Heart left ventricle (tissue), 16 donors: ENCODE data around the gene CALR. TPM values are rescaled to one million over a fixed set of nuclear protein-coding genes. Genes with fewer than 3 reads are reported as not detected.
"Not testable (repeated sequence)": the region's sequence is repeated elsewhere in the genome, so short reads cannot be mapped to it uniquely, and the experiment has no call there.

Experiments used
- ATAC-seq, 4 donors: fragments of 200-7000 bp; cut with Tn5 transposase; one replicate each; pipeline ENCODE4 v1.9.1; 2020 to 2022; ENCODE audit warnings: moderate library complexity in 4 of 4, mild to moderate bottlenecking in 3 of 4, moderate number of reproducible peaks in 1 of 4
- DNase-seq, 5 donors: peaks; one replicate each; pipeline ENCODE4 v3.0.0-alpha.2; 2020
- H3K27ac ChIP-seq, 12 donors: fragments of 200-600 bp; sonication (generic) in 4 of 12; one replicate each; pipeline versions ENCODE4 v1.5.0 to v1.8.0; 2016 to 2022; ENCODE audit warnings: mild to moderate bottlenecking in 2 of 12
- H3K27me3 ChIP-seq, 9 donors: fragments of 200-600 bp; sonication (generic) in 2 of 9; one replicate each; pipeline versions ENCODE4 v1.5.1 to v1.8.0; 2016 to 2022; ENCODE audit warnings: mild to moderate bottlenecking in 3 of 9
- H3K36me3 ChIP-seq, 9 donors: fragments of 200-600 bp; sonication (generic) in 2 of 9; one replicate each; pipeline versions ENCODE4 v1.5.0 to v1.8.0; 2018 to 2022; ENCODE audit warnings: mild to moderate bottlenecking in 2 of 9
- H3K4me1 ChIP-seq, 12 donors: fragments of 200-600 bp; sonication (generic) in 4 of 12; one replicate each; pipeline versions ENCODE4 v1.5.0 to v1.8.0; 2016 to 2022; ENCODE audit warnings: mild to moderate bottlenecking in 3 of 12
- H3K4me3 ChIP-seq, 12 donors: fragments of 200-600 bp; sonication (generic) in 4 of 12; one replicate each; pipeline versions ENCODE4 v1.5.0 to v1.8.0; 2017 to 2022; ENCODE audit warnings: mild to moderate bottlenecking in 9 of 12, moderate library complexity in 4 of 12
- H3K9me3 ChIP-seq, 12 donors: fragments of 200-600 bp; sonication (generic) in 4 of 12; one replicate each; pipeline versions ENCODE4 v1.5.0 to v1.8.0; 2016 to 2022; ENCODE audit warnings: mild to moderate bottlenecking in 1 of 12
- CTCF ChIP-seq, 12 donors: fragments of 200-600 bp; sonication (generic) in 4 of 12; IDR thresholded peaks; one replicate each; pipeline versions ENCODE4 v1.5.0 to v1.8.0; 2018 to 2022; ENCODE audit warnings: antibody characterized with exemption in 12 of 12, mild to moderate bottlenecking in 5 of 12
- POLR2A ChIP-seq, 2 donors: fragments of 450-650 bp; IDR thresholded peaks; one replicate each; pipeline ENCODE4 v1.6.1; 2017; ENCODE audit warnings: antibody characterized with exemption in 2 of 2, mild to moderate bottlenecking in 2 of 2, moderate library complexity in 2 of 2
- WGBS, 4 donors: extraction: QIAGEN DNeasy Blood & Tissue Kit in 2 of 4; methylation state at CpG; one replicate each; pipeline versions ENCODE4 v1.1.5 to v1.1.7; 2013 to 2018; 5-methylcytosine and 5-hydroxymethylcytosine counted together
- intact Hi-C, 10 donors: fragments of 100-400 bp; cut with DNase I; formaldehyde crosslinking; loops; one replicate each; pipeline versions ENCODE4 v1.11.1 to v1.14.2; 2022
- polyA plus RNA-seq, 2 donors: library from polyadenylated mRNA; stranded (reverse); fragments of 200-250 nt; gene quantifications; one replicate each; pipeline ENCODE4 v1.2.3, GENCODE V29; 2013
- total RNA-seq, 9 donors: library from RNA; depleted of rRNA in 2 of 9; stranded (reverse); fragments of >200 nt in 2 of 9; fragmentation: NEBNext Ultra II Directional in 3 of 9; extraction: Animal tissue kit (Norgen Biotek cat#: 25700) in 3 of 9; gene quantifications; one replicate each; pipeline versions ENCODE4 v1.1.0 to v1.2.4, GENCODE V29; 2016 to 2023
- donor health status: ischemic (EF 13 %, LVEDD 7.1; RV severe dilation, severe dysfunction).
- donor health status: healthy with polysubstance abuse.
- donor health status: DM: no; HTN: yes; CAD: no.
- donor health status: DM: no; HTN: no; CAD: no.
- donor health status: ischemic (EF 25% LVEDD 6.9; RV normal size, moderate dysfunction).
- donor health status: ischemic (EF 25% LVEDD 5.7; RV mildly dilated, moderate dysfunction).
- donor health status: healthy.
- donor health status: DM: yes; HTN: yes; CAD: no.
- donor health status: ischemic (EF 35%, LVEDD 5.7; RV mildly dilated, moderate dysfunction).
- donor health status: nonischemic (EF 11% LVEDD 7.7; RV severe dilation, severe dysfunction).
- donor health status: DM: yes; HTN: yes; CAD: no.
- donor health status: PGD.
- donor health status: ischemic (EF 29% LVEDD 5.4; RV normal size, mild dysfunction).
- donor health status: nonischemic (EF 23%, LVEDD 6.1; RV moderate dilation, normal function).

CALR gene
- total and polyA plus RNA-seq, 11 donors, result 227 to 816 (median 380) TPM

- H3K4me3 ChIP-seq, result no peak overlapping the region
- TF ChIP-seq CTCF (IDR thresholded peaks at IDR 0.05) (no peak), POLR2A (IDR thresholded peaks at IDR 0.05) (no peak)
- H3K4me1 ChIP-seq, result peaks cover 5 to 51% (median 27%) of the 10 kb centered on the region in 12 donors
- 81 to 84% (median 83%) methylated on average over 22 to 28 of the region's 28 CpGs for WGBS, 4 donors
- ATAC-seq (no peak), DNase-seq (no peak)
- no peaks in the 10 kb centered on the region for H3K9me3 ChIP-seq
- peaks cover 5 to 84% (median 76%) of the 10 kb centered on the region in 9 donors for H3K36me3 ChIP-seq
- intact Hi-C loops, result no loop called here
- H3K27ac ChIP-seq, result no peak overlapping the region
- H3K27me3 ChIP-seq, result no peaks in the 10 kb centered on the region
Measured at GRCh38 chr19:12947702-12948611, 9.5 kb downstream of the CALR start.

- Histone ChIP-seq H3K27me3 (no peaks in the 10 kb centered on the region), H3K4me1 (peaks cover 5 to 51% (median 33%) of the 10 kb centered on the region in 12 donors), H3K4me3 (no peak overlapping the region), H3K36me3 (peaks cover 5 to 84% (median 76%) of the 10 kb centered on the region in 9 donors), H3K9me3 (no peaks in the 10 kb centered on the region), H3K27ac (no peak overlapping the region)
- no peak for ATAC-seq
- DNase-seq, result no peak
- intact Hi-C loops, result no loop called here
- 91 to 95% (median 94%) methylated on average over 9 to 30 of the region's 30 CpGs for WGBS, 4 donors
- no peak for TF ChIP-seq CTCF (IDR thresholded peaks at IDR 0.05)
Measured at GRCh38 chr19:12948612-12949362, 10.4 kb downstream of the CALR start.

- Histone ChIP-seq H3K4me3 (no peak overlapping the region), H3K4me1 (peaks cover 5 to 58% (median 39%) of the 10 kb centered on the region in 12 donors), H3K27ac (peak overlapping the region in 3 of 12 donors; percentile 6 to 52 (median 36)), H3K36me3 (peaks cover 5 to 84% (median 74%) of the 10 kb centered on the region in 9 donors), H3K9me3 (no peaks in the 10 kb centered on the region), H3K27me3 (no peaks in the 10 kb centered on the region)
- ATAC-seq (no peak), DNase-seq (no peak)
- WGBS, 4 donors, result 75 to 80% (median 76%) methylated on average over 15 to 16 of the region's 16 CpGs
- TF ChIP-seq POLR2A (IDR thresholded peaks at IDR 0.05) (no peak), CTCF (IDR thresholded peaks at IDR 0.05) (no peak)
- intact Hi-C loops, result loop anchor here in 1 of 10 donors (10.0 kb wide), 1 partner anchor 55 kb away; the partner anchor contains the start of gene GCDH
Measured at GRCh38 chr19:12949363-12950283, 11.2 kb downstream of the CALR start.

- Histone ChIP-seq H3K36me3 (peaks cover 5 to 82% (median 69%) of the 10 kb centered on the region in 9 donors), H3K27ac (peak overlapping the region in 4 of 12 donors; percentile 39 to 81 (median 58)), H3K4me1 (peaks cover 3 to 66% (median 48%) of the 10 kb centered on the region in 12 donors)
- 88 to 94% (median 93%) methylated on average over 6 of the region's 6 CpGs for WGBS, 4 donors
- ATAC-seq, H3K27me3 ChIP-seq, H3K4me3 ChIP-seq, DNase-seq, H3K9me3 ChIP-seq: not testable (repeated sequence)
- intact Hi-C loops, result loop anchor here in 1 of 10 donors (10.0 kb wide), 1 partner anchor 57 kb away; the partner anchor contains the start of gene GCDH
Measured at GRCh38 chr19:12952050-12952449, 13.6 kb downstream of the CALR start.
